Endothelial cell of umbilical vein (primary cell): ENCODE measurements around the gene PRKAB2.

ENCODE experiments used
- CTCF ChIP-seq, 2 donors: IDR thresholded peaks; 1 replicate in 1 of 2; 2 replicates in 1 of 2; pipeline ENCODE4 v1.5.1; 2011; ENCODE audit warnings: low read length in 2 of 2, mild to moderate bottlenecking in 2 of 2, moderate library complexity in 2 of 2, control low read depth in 1 of 2, inconsistent platforms in 1 of 2, low read depth in 1 of 2; ENCODE audit not compliant: insufficient read depth in 1 of 2; ENCODE audit errors: extremely low read depth in 1 of 2
- EZH2 ChIP-seq: IDR thresholded peaks from 2 replicates; pipeline ENCODE4 v1.6.1; 2012; ENCODE audit warnings: borderline replicate concordance, low read depth, mild to moderate bottlenecking, moderate library complexity, low read length, inconsistent platforms; ENCODE audit not compliant: severe bottlenecking
- FOS ChIP-seq: IDR thresholded peaks from 2 replicates; pipeline ENCODE4 v1.6.1; 2011; ENCODE audit warnings: mild to moderate bottlenecking, low read length, moderate library complexity, borderline replicate concordance; ENCODE audit not compliant: insufficient read depth
- GATA2 ChIP-seq: IDR thresholded peaks from 2 replicates; pipeline ENCODE4 v1.7.0; 2011; ENCODE audit warnings: low read depth, mild to moderate bottlenecking, moderate library complexity, mixed read lengths, low read length; ENCODE audit not compliant: insufficient read length, insufficient read depth
- JUN ChIP-seq: IDR thresholded peaks from 2 replicates; pipeline ENCODE4 v1.6.1; 2011; ENCODE audit warnings: borderline replicate concordance, low read depth; ENCODE audit not compliant: insufficient read length, insufficient read depth
- POLR2A ChIP-seq: IDR thresholded peaks from 2 replicates; pipeline ENCODE4 v1.6.1; 2012; ENCODE audit warnings: low read depth, mild to moderate bottlenecking, control low read depth, low read length

- TF ChIP-seq JUN (no peak), POLR2A (no peak), CTCF (IDR thresholded peaks at IDR 0.05; ENCODE audit: extremely low read depth in 1 of 2, insufficient read depth in 1 of 2, low read depth in 1 of 2, low read length in 2 of 2) (no peak), FOS (no peak), GATA2 (no peak), EZH2 (no peak)
Measured at GRCh38 chr1:147169840-147170674, 2.2 kb downstream of the PRKAB2 start.
